HFFc6 (cell line): ENCODE results near the gene GRHL3. TPM values are rescaled to one million over a fixed set of nuclear protein-coding genes. Genes with fewer than 3 reads are reported as not detected.
"Not testable (repeated sequence)": the region's sequence is repeated elsewhere in the genome, so short reads cannot be mapped to it uniquely, and the experiment has no call there.

Experiments used
- DNase-seq: peaks from one replicate; pipeline ENCODE4 v3.0.0-alpha.2; 2018
- H3K27ac Mint-ChIP-seq: 2 replicates; pipeline ENCODE4 v1.8.0; 2020; ENCODE audit warnings: mild to moderate bottlenecking, mixed read lengths
- H3K27me3 Mint-ChIP-seq: 2 replicates; pipeline ENCODE4 v1.8.0; 2021; ENCODE audit warnings: mild to moderate bottlenecking, moderate library complexity, mixed read lengths; ENCODE audit not compliant: insufficient read depth
- H3K36me3 Mint-ChIP-seq: 2 replicates; pipeline ENCODE4 v1.8.0; 2021; ENCODE audit warnings: low read depth, mixed read lengths
- H3K4me1 Mint-ChIP-seq: 2 replicates; pipeline ENCODE4 v1.8.0; 2020; ENCODE audit warnings: low read depth, mixed read lengths
- H3K4me3 Mint-ChIP-seq: 2 replicates; pipeline ENCODE4 v1.8.0; 2020; ENCODE audit warnings: mild to moderate bottlenecking, moderate library complexity, mixed read lengths
- H3K9me3 Mint-ChIP-seq: 2 replicates; pipeline ENCODE4 v1.8.0; 2020; ENCODE audit warnings: mild to moderate bottlenecking, mixed read lengths
- long read RNA-seq: library from polyadenylated mRNA; unstranded; transcript quantifications from one replicate; pipeline ENCODE4 v2.0.0, GENCODE V29; 2019
- total RNA-seq, 6 experiments: library from RNA; stranded (reverse); fragmentation: NEBNext Ultra II Directional; extraction: Animal tissue kit (Norgen Biotek cat#: 25700); gene quantifications; 2 replicates in 1 of 6; 3 replicates in 5 of 6; pipeline ENCODE4 v1.2.3, GENCODE V29; 2021
- TF ChIP-seq, protein P1 (sequence below): fragments of 200-600 bp; sonication (generic); IDR thresholded peaks from 2 replicates; pipeline ENCODE4 v1.5.0; 2021; ENCODE audit warnings: antibody characterized with exemption, mild to moderate bottlenecking

Gene GRHL3
- not detected for total RNA-seq
- long read RNA-seq, partial matches to known transcripts: 0 of 1 reads
- long read RNA-seq, other reads (novel, unspliced or antisense): 1 of 1 reads

DNA sequence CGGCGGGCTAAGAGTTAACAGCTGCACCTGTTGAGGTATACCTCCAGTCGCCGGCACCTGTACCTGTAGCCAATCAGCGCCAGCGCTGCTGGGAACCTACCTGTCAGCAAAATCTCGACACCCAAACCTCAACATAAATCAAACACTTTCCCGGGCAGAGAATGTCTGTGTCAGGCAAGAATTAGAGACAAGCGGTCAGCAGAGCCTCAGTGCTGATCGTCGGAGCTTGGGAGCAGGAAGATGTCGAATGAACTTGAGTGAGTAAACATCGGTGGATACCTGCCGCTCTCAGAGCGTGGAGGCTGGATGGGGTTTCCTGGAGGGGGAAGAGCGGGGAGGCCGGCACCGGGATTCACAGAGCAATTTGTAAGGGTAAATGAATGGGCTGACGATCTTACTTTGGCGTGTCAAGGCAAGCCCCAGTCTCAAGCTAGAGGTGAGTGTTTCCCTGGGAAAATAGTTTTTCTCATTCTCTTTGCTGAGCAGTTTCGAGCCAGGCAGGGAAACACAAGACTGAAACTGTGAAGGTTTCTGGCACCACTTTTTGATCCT lies at the start of gene GRHL3:
Gene GRHL3 (plus strand): TSS at position 46 of the 552 bp plus-strand sequence. CDS start 195 bp downstream, at position 241.
- H3K27me3 Mint-ChIP-seq: peaks cover 42% of the 10 kb centered on the region
- no peak within 1 kb of the TSS for H3K27ac Mint-ChIP-seq
- DNase-seq: no peak
- H3K4me1 Mint-ChIP-seq: peaks cover 38% of the 10 kb centered on the region
- H3K4me3 Mint-ChIP-seq: no peak within 1 kb of the TSS
- TF ChIP-seq, protein P1, sequence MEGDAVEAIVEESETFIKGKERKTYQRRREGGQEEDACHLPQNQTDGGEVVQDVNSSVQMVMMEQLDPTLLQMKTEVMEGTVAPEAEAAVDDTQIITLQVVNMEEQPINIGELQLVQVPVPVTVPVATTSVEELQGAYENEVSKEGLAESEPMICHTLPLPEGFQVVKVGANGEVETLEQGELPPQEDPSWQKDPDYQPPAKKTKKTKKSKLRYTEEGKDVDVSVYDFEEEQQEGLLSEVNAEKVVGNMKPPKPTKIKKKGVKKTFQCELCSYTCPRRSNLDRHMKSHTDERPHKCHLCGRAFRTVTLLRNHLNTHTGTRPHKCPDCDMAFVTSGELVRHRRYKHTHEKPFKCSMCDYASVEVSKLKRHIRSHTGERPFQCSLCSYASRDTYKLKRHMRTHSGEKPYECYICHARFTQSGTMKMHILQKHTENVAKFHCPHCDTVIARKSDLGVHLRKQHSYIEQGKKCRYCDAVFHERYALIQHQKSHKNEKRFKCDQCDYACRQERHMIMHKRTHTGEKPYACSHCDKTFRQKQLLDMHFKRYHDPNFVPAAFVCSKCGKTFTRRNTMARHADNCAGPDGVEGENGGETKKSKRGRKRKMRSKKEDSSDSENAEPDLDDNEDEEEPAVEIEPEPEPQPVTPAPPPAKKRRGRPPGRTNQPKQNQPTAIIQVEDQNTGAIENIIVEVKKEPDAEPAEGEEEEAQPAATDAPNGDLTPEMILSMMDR: no peak
- H3K9me3 Mint-ChIP-seq: no peaks in the 10 kb centered on the region
- no peaks in the 10 kb centered on the region for H3K36me3 Mint-ChIP-seq

DNA sequence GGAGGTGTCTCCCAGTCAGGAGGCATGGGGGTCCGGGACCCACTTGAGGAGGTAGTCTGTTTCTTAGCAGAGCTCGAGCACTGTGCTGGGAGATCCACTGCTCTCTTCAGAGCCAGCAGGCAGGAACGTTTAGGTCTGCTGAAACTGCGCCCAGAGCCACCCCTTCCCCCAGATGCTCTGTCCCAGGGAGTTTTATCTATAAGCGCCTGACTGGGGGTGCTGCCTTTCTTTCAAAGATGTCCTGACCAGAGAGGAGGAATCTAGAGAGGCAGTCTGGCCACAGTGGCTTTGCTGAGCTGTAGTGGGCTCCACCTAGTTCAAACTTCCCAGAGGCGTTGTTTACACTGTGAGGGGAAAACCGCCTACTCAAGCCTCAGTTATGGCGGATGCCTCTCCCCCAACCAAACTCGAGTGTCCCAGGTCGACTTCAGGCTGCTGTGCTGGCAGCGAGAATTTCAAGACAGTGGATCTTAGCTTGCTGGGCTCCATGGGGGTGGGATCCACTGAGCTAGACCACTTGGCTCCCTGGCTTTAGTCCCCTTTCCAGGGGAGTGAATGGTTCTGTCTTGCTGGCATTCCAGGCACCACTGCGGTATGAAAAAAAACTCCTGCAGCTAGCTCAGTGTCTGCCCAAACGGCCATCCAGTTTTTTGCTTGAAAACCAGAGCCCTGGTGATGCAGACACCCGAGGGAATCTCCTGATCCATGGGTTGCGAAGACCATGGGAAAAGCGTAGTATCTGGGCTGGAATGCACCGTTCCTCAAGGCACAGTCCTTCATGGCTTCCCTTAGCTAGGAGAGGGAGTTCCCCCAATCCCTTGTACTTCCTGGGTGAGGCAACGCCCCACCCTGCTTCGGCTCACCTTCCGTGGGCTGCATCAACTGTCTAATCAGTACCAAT lies 44.7 kb upstream of the GRHL3 start:
- DNase-seq, H3K4me3 Mint-ChIP-seq, H3K27ac Mint-ChIP-seq: not testable (repeated sequence)
- peaks cover 39% of the 10 kb centered on the region for H3K27me3 Mint-ChIP-seq
- peaks cover 47% of the 10 kb centered on the region for H3K9me3 Mint-ChIP-seq
- H3K4me1 Mint-ChIP-seq: peaks cover 23% of the 10 kb centered on the region
- H3K36me3 Mint-ChIP-seq: peaks cover 44% of the 10 kb centered on the region

DNA sequence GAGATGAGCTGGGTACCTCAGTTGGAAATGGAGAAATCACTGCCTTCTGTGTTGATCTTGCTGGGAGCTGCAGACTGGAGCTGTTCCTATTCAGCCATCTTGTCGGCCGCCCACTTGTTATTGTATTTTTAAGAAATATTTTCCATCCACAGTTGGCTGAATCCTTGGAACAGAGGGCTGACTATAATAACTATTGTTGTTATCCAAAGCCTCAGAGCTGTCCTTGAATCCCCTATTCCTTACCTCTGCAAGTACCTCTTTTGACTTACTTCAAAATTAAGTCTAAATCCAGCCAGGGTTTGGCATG lies 44.1 kb upstream of the GRHL3 start:
- Mint-ChIP-seq H3K36me3 (peaks cover 38% of the 10 kb centered on the region), H3K27me3 (peaks cover 39% of the 10 kb centered on the region), H3K9me3 (peaks cover 41% of the 10 kb centered on the region), H3K4me3 (no peak overlapping the region), H3K27ac (no peak overlapping the region), H3K4me1 (peaks cover 23% of the 10 kb centered on the region)
- DNase-seq: no peak
- TF ChIP-seq, protein P1: no peak

DNA sequence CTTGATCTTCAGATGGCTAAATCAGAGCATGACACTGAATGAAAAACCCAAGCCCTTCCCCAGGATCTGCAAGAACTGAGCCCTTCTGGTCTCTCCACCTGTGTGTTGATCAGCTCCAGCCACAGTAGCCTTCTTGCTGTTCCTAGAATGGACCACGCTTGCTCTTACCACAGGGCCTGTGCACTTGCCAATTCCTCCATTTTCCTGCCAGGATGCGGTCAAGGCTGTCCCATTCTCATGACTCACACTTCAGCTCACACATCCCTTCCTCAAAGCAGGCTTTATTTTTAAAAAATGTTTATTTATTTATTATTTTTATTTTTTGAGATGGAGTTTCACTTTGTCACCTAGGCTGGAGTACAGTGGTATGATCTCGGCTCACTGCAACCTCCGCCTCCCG lies 43.6 kb upstream of the GRHL3 start:
- Mint-ChIP-seq H3K4me1 (peaks cover 23% of the 10 kb centered on the region), H3K27ac (no peak overlapping the region), H3K9me3 (peaks cover 37% of the 10 kb centered on the region), H3K27me3 (peaks cover 40% of the 10 kb centered on the region), H3K36me3 (peaks cover 33% of the 10 kb centered on the region), H3K4me3 (no peak overlapping the region)
- DNase-seq: no peak
- TF ChIP-seq, protein P1: no peak

DNA sequence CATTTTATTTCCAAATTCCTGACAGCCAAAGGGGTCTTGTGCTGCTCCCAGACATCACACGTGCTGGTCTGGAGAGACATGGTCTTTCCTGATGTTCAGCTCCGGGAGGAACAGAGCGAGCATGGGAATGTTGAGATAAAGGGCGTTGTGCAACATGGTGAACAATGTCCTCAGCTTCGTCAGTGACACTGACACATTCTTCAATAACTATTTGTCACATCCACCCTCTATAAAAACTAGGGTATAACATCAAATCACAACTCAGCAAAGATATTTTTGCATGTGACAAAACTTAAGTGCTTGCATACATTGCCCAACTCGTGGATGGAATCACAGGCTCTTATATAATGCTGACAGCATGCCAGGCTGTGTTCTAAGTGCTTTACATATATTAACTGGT lies 42.4 kb upstream of the GRHL3 start:
- TF ChIP-seq, protein P1: no peak
- H3K27me3 Mint-ChIP-seq: peaks cover 39% of the 10 kb centered on the region
- no peak for DNase-seq
- no peak overlapping the region for H3K4me3 Mint-ChIP-seq
- H3K9me3 Mint-ChIP-seq: peaks cover 24% of the 10 kb centered on the region
- no peak overlapping the region for H3K27ac Mint-ChIP-seq
- H3K36me3 Mint-ChIP-seq: peaks cover 21% of the 10 kb centered on the region
- peaks cover 23% of the 10 kb centered on the region for H3K4me1 Mint-ChIP-seq
